Measurements from ENCODE around the gene SYNE1. TPM values are rescaled to one million over a fixed set of nuclear protein-coding genes. Genes with fewer than 3 reads are reported as not detected.

Gene SYNE1
- total and polyA plus RNA-seq, 7 donors, result 6.0 to 74.6 (median 16.5) TPM

DNA sequence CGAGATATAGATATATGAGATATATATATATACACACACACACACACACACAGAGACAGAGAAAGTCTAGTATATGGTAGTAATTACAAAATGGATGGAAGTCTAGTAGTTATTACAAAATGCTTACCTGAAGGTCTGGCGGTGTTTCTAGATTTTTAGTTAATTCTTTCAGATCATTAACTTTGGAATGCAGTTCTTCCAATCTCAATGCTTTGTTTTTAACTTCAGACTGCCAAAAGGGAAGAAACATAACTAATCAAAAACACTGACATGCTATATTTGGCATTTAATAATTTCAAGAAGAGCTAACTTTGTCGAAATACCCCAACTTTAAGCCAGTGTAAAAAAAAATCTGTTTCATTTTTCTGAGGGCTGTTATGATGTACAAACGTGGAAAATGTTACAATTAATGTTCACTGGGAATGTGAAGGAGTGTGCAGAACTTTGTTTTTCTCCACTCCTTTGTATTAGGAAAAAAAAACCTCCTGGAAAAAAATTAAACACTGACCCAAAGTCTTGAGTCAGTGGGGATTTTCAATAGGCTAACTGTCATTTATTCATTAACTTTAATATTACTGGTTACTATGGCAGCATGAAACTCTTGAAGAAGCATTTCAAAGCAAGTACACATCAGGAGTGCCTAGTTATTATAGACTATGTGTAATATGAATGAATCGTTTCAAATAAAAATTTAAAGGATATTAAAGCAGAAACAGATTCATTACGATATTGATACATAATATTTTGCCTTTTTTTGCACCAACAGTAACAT lies 232.9 kb downstream of the SYNE1 start:
- Histone ChIP-seq H3K4me1 (no peaks in the 10 kb centered on the region), H3K27ac (no peak overlapping the region), H3K4me3 (no peak overlapping the region), H3K36me3 (ENCODE audit: insufficient read depth in 1 of 2, low read depth in 1 of 2) (peaks cover 0 to 4% of the 10 kb centered on the region in 2 donors), H3K9me3 (no peaks in the 10 kb centered on the region), H3K27me3 (ENCODE audit: insufficient read depth in 3 of 3, low read length in 2 of 3) (no peaks in the 10 kb centered on the region)
- TF ChIP-seq, protein P1, sequence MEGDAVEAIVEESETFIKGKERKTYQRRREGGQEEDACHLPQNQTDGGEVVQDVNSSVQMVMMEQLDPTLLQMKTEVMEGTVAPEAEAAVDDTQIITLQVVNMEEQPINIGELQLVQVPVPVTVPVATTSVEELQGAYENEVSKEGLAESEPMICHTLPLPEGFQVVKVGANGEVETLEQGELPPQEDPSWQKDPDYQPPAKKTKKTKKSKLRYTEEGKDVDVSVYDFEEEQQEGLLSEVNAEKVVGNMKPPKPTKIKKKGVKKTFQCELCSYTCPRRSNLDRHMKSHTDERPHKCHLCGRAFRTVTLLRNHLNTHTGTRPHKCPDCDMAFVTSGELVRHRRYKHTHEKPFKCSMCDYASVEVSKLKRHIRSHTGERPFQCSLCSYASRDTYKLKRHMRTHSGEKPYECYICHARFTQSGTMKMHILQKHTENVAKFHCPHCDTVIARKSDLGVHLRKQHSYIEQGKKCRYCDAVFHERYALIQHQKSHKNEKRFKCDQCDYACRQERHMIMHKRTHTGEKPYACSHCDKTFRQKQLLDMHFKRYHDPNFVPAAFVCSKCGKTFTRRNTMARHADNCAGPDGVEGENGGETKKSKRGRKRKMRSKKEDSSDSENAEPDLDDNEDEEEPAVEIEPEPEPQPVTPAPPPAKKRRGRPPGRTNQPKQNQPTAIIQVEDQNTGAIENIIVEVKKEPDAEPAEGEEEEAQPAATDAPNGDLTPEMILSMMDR (IDR thresholded peaks at IDR 0.05), result no peak
- no peak for ATAC-seq
- DNase-seq, result no peak
- intact Hi-C loops (cut with DNase I), result no loop called here
- WGBS, 3 donors, result 75 to 80% (median 78%) methylated on average over 6 of the region's 6 CpGs

DNA sequence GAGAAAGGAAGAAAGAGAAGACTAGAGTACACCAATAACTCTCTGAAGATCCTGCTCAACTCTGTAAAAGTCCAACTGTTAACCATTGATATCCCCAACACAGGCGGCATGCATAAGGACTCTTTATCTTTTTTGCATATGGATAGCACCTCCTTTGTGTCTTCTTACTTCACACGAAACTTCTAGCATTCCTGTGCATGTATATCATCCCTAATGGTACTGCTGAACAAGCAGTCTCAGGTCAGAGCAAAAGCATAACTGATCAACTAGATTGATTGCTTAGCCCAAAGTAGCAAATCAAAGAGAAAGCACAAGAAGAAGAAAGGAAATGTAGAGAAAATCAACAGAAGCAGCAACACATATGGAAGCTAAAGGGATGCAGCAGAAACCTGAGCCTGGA lies 234.4 kb downstream of the SYNE1 start:
- Histone ChIP-seq H3K27ac (no peak overlapping the region), H3K9me3 (no peaks in the 10 kb centered on the region), H3K4me1 (no peaks in the 10 kb centered on the region), H3K27me3 (ENCODE audit: insufficient read depth in 3 of 3, low read length in 2 of 3) (no peaks in the 10 kb centered on the region), H3K4me3 (no peak overlapping the region), H3K36me3 (ENCODE audit: insufficient read depth in 1 of 2, low read depth in 1 of 2) (peaks cover 0 to 4% of the 10 kb centered on the region in 2 donors)
- ATAC-seq (no peak), DNase-seq (no peak)
- TF ChIP-seq, protein P1 (IDR thresholded peaks at IDR 0.05), result no peak
- intact Hi-C loops (cut with DNase I), result no loop called here
- WGBS, 3 donors, result 87 to 93% (median 88%) methylated on average over 2 of the region's 2 CpGs

DNA sequence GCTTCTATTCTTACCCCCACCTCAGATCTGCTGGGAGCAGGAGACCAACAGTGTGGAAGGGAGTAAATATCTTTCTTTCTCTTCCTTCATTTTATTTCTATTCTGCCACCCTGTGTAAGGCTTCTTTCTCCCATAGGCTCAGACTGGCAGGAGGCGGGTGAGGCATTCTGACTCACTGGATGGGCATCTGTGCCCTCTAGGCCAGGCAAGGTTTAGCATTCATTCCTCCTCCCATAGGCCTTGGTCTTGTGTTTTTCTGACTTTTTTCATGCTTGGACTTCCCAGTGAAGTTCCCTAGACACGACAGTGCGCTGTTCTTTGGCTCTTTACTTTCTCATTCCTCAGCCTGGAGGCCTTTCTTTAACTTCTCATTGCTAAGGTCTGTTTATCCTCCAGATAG lies 235.2 kb downstream of the SYNE1 start:
- H3K4me3 ChIP-seq, result no peak overlapping the region
- ATAC-seq (no peak), DNase-seq (no peak)
- H3K27me3 ChIP-seq (ENCODE audit: insufficient read depth in 3 of 3, low read length in 2 of 3), result no peaks in the 10 kb centered on the region
- no peak overlapping the region for H3K27ac ChIP-seq
- TF ChIP-seq, protein P1 (IDR thresholded peaks at IDR 0.05), result no peak
- 88 to 94% (median 92%) methylated on average over 3 of the region's 3 CpGs for WGBS, 3 donors
- no peaks in the 10 kb centered on the region for H3K4me1 ChIP-seq
- H3K36me3 ChIP-seq (ENCODE audit: insufficient read depth in 1 of 2, low read depth in 1 of 2), result peaks cover 0 to 4% of the 10 kb centered on the region in 2 donors
- H3K9me3 ChIP-seq, result no peaks in the 10 kb centered on the region
- intact Hi-C loops (cut with DNase I), result no loop called here

DNA sequence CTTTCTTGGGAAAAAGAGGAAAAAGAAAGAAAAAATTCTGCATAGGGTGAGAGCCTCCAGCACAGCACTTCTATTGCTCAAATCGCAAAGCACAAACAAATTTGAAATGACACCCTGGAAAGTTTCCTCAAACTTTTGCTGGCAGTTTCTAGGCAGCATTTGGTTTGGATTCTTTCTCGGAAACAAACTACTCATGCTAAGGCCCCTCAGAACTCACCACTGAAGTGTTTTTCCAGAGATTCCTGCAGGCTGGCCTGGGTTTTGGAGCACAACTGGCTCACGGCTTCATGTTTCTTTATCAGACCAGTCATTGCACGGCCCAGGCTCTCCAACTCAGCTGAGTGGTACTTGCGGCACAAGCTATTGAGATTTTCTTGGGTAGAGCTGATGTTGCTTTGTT lies 237.8 kb downstream of the SYNE1 start:
- H3K27me3 ChIP-seq (ENCODE audit: insufficient read depth in 3 of 3, low read length in 2 of 3), result no peaks in the 10 kb centered on the region
- peaks cover 0 to 4% of the 10 kb centered on the region in 2 donors for H3K36me3 ChIP-seq (ENCODE audit: insufficient read depth in 1 of 2, low read depth in 1 of 2)
- peak overlapping the region; percentile 6 for H3K27ac ChIP-seq
- TF ChIP-seq, protein P1 (IDR thresholded peaks at IDR 0.05), result no peak
- no peak overlapping the region for H3K4me3 ChIP-seq
- H3K4me1 ChIP-seq, result no peaks in the 10 kb centered on the region
- intact Hi-C loops (cut with DNase I), result no loop called here
- DNase-seq, result no peak
- 44 to 64% (median 46%) methylated on average over 5 of the region's 5 CpGs for WGBS, 3 donors
- H3K9me3 ChIP-seq, result no peaks in the 10 kb centered on the region
- no peak for ATAC-seq

DNA sequence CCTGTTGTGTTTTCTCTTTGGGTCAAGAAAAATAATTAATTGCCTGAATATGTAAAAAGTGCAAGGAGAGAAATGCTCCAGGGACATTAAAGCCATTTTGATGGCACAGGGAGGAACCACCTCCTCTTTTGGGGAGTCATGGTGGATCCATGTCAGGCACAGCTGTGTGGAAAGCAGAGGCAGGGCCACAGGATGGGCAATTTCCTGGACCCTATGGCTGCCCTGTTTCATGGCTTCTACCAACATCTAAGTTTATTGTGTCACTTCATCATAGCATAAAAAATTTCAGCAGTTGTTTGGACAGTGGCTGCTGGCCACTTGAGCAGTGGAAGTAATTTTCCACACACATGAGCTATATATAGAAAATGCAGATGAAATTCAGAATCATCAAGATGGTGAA lies 238.2 kb downstream of the SYNE1 start:
- intact Hi-C loops (cut with DNase I), result no loop called here
- no peaks in the 10 kb centered on the region for H3K9me3 ChIP-seq
- TF ChIP-seq, protein P1 (IDR thresholded peaks at IDR 0.05), result no peak
- peaks cover 0 to 4% of the 10 kb centered on the region in 2 donors for H3K36me3 ChIP-seq (ENCODE audit: insufficient read depth in 1 of 2, low read depth in 1 of 2)
- H3K4me3 ChIP-seq, result no peak overlapping the region
- DNase-seq, result no peak
- no peaks in the 10 kb centered on the region for H3K27me3 ChIP-seq (ENCODE audit: insufficient read depth in 3 of 3, low read length in 2 of 3)
- ATAC-seq, result no peak
- no peaks in the 10 kb centered on the region for H3K4me1 ChIP-seq
- H3K27ac ChIP-seq, result peak overlapping the region; percentile 6
